Stimulated activated CD4-positive, alpha-beta T cell treated with anti-CD3 and anti-CD28 coated beads, Interleukin-2, amount 100 ng/mL, for 4 hours (primary cell): ENCODE data around the gene SHOC2.

Source experiments
- DNase-seq: peaks from one replicate; pipeline ENCODE4 v3.0.0-alpha.2; 2020; ENCODE audit warnings: low read depth

The SHOC2 gene

DNA sequence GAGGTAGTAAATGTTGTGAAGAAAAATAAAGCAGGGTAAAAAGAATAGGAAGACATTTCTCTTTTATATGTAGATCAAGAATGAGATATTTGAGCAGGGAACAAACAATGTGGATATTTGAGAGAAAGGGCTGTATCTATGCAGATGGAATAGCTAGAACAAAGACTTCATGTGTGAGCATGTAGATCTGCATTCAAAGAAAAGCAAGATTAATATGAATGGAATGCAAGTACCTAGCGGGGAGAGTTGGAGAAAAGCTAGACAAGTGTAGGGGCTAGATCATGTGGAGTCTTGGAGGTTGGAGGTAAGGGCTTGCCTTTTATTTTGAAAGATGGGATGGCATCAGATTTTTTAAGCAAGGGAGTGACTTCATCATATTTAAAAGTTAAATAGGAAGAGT, 27.1 kb downstream of the SHOC2 start:
- DNase-seq: no peak

DNA sequence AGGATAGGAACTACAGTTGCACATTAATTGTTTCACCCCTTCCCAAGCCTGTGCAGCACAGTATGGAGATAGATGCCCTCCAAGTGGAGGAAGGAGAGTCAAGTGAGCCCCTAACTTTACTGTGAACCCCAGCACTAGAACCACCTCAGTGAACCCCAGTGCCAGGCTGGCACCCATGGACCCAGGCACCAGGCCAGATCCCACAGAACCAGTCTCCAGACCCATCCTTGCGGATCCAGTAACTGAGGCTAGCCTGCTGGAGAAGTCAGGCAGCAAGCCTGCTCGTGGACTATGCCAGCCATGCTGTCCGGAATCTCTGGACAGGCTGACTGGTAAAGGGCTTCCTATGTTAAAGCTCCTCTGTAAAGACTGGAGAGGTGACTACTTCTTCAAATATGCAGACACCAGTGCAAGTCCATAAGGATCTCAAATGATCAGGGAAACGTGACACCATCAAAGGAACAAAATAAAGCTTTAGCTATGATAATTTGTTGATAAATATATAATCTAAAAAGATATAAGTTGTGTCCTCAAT, 27.7 kb downstream of the SHOC2 start:
- no peak for DNase-seq

DNA sequence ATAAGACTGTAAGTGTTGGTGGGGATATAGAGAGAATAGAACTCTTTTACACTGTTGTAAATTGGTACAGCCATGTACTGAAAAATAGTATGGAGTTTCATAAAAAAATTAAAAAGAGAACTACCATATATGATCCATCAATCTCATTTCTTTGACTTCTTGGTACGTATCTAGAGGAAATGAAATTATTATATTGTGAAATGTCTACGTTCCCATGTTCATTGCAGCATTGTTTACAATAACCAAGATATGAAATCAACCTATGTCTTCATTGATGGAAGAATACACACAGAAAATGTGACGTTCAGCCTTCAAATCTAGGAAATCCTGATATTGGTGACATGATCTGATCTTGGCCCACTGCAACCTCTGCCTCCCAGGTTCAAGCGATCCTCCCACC, 32.0 kb downstream of the SHOC2 start:
- no peak for DNase-seq

DNA sequence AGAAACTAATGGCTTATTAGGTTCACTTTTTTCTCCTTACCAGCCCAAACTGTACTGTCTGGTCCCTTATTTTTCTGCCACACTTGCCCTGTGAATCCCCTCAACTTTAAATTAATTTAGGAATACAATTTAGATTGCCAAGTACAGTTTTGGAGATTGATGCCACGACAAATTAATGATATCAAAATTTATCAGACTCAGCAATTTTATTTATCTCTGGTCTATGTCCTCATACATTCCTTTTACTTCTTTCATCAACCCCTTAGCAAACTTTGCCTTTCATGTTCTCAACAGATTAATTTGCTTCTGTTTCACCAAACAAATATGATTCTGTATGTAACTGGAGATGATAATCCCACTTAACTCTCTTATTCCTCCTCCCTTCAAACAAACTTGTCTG, 38.2 kb downstream of the SHOC2 start:
- DNase-seq: no peak

GRCh38 chr10:110959379-110960332, 40.3 kb downstream of the SHOC2 start:
- DNase-seq: no peak

DNA sequence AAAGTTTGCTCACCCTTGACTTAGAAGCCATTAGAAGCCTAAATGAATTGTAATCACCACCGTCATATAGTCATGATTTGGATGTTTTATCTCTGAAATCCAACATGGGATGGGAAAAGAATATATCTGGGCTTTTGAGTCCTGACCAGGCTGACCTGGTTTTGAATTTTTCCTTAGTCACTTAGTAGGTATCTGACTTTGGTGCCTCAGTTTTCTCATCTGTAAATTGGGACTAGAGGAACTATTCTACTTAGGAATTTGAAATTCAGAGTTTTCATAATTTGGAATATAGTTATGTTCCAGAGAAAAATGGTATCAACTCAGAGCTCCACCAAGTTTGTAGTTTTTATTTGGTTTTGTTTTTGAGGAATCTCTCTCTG, 40.9 kb downstream of the SHOC2 start:
- DNase-seq: no peak

- DNase-seq: no peak
Measured at GRCh38 chr10:110962443-110962842, 43.0 kb downstream of the SHOC2 start.

- DNase-seq: no peak
Measured at GRCh38 chr10:110963162-110963561, 43.8 kb downstream of the SHOC2 start.

DNA sequence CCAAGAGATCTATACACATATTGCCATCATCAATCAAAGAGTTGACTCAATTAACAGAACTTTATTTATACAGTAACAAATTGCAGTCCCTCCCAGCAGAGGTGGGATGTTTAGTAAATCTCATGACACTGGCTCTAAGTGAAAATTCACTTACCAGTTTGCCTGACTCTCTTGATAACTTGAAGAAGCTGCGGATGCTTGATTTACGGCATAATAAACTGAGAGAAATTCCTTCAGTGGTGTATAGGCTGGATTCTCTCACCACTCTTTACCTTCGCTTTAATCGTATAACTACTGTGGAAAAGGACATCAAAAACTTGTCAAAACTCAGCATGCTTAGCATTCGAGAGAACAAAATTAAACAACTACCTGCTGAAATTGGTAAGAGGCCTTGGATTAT, 45.3 kb downstream of the SHOC2 start:
- no peak for DNase-seq

DNA sequence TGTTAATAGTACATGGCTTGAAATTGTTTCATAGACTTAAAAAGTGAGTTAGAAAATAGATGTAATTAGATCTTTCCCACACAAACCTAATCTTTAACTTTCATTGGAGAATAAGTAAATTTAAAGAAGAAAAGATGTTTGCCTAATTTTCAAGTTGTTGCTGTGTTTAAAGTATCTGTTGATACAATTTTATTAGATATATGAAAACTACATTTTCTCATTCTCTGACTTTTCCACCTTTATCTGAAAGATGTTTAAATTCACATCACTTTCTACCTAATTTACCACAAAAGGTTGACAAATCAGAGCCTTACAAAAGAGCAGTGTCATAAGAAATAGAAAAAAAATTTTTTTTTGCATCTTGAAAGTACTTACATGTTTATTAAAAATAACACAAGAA, 45.8 kb downstream of the SHOC2 start:
- DNase-seq: no peak

GRCh38 chr10:110966146-110966545, 46.7 kb downstream of the SHOC2 start:
- DNase-seq: no peak

- DNase-seq: no peak
Measured at GRCh38 chr10:110967009-110967630, 47.7 kb downstream of the SHOC2 start.

DNA sequence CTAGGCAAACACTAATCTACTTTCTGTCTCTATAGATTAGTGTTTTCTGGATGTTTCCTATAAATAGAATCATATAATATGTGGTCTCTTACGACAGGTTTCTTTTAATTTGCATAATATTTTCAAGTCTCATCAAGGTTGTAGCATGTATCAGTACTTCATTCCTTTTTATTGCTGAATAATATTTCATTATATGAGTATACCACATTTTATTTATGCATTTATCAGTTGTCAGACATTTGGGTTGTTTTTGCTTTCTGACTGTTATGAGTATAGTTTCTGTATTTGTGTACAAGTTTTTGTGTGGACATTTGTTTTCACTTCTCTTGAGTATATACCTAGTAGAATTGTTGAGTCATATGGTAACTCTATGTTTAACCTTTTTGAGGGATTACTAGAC, 48.2 kb downstream of the SHOC2 start:
- no peak for DNase-seq

DNA sequence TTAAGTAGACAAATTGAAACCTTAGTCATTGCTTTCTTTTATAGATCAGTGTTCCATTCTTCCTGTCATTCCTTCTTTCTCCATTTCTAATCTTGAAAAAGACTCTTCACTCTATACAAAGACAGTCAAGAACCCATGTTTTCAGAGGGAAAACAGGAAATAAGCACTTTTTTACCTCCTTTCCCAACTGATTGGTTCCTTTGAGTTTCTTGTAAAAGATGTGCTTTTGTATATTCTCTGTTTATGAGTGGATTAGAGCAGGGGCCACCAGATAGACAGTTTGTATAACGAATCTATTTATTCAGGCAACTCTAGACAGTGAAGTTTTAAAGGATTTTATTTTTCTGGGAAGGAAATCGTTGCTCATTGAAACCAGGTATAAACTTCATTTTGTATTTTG, 49.8 kb downstream of the SHOC2 start:
- DNase-seq: no peak

DNA sequence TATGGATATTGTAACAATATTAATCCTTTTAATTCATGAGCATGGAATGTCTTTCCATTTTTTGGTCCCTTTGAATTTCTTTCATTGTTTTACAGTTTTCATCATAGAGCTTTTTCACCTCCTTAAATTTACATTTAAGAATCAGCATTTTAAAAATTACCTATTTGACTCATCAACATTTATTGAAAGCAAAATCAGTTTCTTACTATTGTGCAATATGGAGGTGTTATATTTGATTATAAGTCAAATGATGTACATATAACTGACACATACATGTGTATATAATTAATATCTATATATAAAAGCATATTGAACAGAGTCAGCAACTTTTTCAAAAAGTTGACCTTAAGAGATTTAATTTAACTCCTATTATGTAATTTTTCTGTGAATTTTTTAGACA, 52.2 kb downstream of the SHOC2 start:
- DNase-seq: no peak

DNA sequence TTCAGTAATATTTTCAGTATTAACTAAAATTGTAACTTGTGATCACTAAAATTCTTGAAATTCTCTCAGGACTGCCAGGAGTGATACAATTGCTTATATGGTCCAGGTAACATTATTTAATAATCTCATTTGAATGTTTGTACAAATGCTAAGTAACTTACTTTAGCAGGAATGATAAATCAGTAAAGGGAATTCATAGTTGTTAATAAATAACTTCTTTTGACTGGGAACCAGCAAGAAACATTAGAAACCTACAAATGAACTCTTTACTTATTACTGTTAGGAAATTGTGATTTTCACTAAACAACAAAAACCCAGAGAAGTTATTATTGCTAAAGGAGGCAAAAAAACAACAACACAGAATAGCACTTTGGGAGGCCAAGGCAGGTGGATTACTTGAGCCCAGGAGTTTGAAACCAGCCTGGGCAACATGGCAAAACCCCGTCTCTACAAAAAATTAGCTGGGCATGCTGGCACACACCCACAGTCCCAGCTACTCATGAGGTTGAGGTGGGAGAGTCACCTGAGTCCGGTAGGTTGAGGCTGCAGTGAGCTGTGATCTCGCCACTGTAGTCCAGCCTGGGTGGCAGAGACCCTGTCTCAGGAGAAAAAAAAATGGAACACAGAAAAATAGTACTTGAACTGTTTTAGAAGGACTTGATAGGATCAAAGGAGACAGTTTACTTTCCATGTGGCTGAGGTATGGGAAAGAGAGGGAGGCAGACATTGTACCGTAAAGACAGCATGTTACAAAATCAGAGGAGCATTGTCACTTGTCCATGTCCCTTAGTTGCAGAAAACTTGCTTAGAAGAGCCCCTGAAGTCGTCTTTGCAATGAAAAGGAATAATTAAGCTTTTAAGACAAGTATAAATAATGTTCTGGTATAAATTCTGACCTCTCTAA, 53.1 kb downstream of the SHOC2 start:
- DNase-seq: no peak

- DNase-seq: no peak
Measured at GRCh38 chr10:110973400-110973799, 54.0 kb downstream of the SHOC2 start.

- DNase-seq: no peak
Measured at GRCh38 chr10:110976577-110976976, 57.2 kb downstream of the SHOC2 start.

- DNase-seq: no peak
Measured at GRCh38 chr10:110977662-110978061, 58.3 kb downstream of the SHOC2 start.

- no peak for DNase-seq
Measured at GRCh38 chr10:110978204-110978603, 58.8 kb downstream of the SHOC2 start.

GRCh38 chr10:110979611-110980010, 60.2 kb downstream of the SHOC2 start:
- DNase-seq: no peak

DNA sequence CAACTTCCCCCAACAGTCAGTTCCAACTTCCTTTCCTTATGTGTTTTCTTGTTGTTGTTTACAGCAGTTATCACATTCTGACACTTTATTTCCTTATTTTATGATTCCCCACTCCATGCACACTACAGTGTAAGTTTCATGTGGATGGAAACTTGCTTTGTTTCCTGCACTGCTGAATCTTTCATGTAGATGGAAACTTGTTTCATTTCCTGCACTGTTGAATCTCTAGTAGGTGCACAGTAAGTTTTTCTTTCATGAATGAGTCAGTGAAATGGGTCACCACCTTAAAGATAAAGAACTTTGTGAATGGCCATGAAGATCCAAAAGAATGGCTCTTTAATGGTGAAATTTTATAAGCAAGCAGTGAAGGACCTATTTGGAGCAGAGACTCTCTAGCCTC, 61.4 kb downstream of the SHOC2 start:
- DNase-seq: no peak
